Gastrocnemius medialis (tissue), 4 donors: Measurements from ENCODE around the gene SLC30A5. TPM values are rescaled to one million over a fixed set of nuclear protein-coding genes. Genes with fewer than 3 reads are reported as not detected.
"Not testable (repeated sequence)": the region's sequence is repeated elsewhere in the genome, so short reads cannot be mapped to it uniquely, and the experiment has no call there.

Experiments used
- ATAC-seq, 2 donors: fragments of 150-250 bp; one replicate each; pipeline ENCODE4 v1.9.1; 2016
- DNase-seq, 2 donors: peaks; one replicate each; pipeline ENCODE4 v3.0.0-alpha.2; 2019
- H3K27ac ChIP-seq, 4 donors: fragments of 200-600 bp; sonication (generic); 1 replicate in 1 of 4; 2 replicates in 3 of 4; pipeline ENCODE4 v1.5.1; 2016 to 2018; ENCODE audit warnings: mild to moderate bottlenecking in 2 of 4, moderate library complexity in 1 of 4
- H3K27me3 ChIP-seq, 3 donors: fragments of 200-600 bp; sonication (generic) in 2 of 3; 1 replicate in 1 of 3; 2 replicates in 2 of 3; pipeline versions ENCODE4 v1.5.1 to v1.6.0; 2016 to 2019; ENCODE audit warnings: mild to moderate bottlenecking in 1 of 3, moderate library complexity in 1 of 3
- H3K36me3 ChIP-seq, 2 donors: fragments of 200-600 bp; sonication (generic) in 1 of 2; one replicate each; pipeline ENCODE4 v1.5.1; 2017 to 2018
- H3K4me1 ChIP-seq, 2 donors: fragments of 200-600 bp; sonication (generic) in 1 of 2; one replicate each; pipeline ENCODE4 v1.5.1; 2016 to 2017; ENCODE audit warnings: mild to moderate bottlenecking in 2 of 2
- H3K4me3 ChIP-seq, 4 donors: fragments of 200-600 bp; sonication (generic) in 3 of 4; 1 replicate in 1 of 4; 2 replicates in 3 of 4; pipeline ENCODE4 v1.5.1; 2016 to 2019; ENCODE audit warnings: mild to moderate bottlenecking in 2 of 4
- H3K9me3 ChIP-seq, 3 donors: fragments of 200-600 bp; sonication (generic) in 2 of 3; 1 replicate in 1 of 3; 2 replicates in 2 of 3; pipeline ENCODE4 v1.5.1; 2016 to 2019
- CTCF ChIP-seq, 5 experiments: fragments of 450-650 bp in 3 of 5; fragments of 200-600 bp in 2 of 5; sonication (generic) in 2 of 5; IDR thresholded peaks in 4 of 5; conservative IDR thresholded peaks in 1 of 5; 1 replicate in 4 of 5; 2 replicates in 1 of 5; pipeline ENCODE4 v1.5.1; 2016 to 2019; ENCODE audit warnings: antibody characterized with exemption in 5 of 5, mild to moderate bottlenecking in 3 of 5, moderate library complexity in 3 of 5
- POLR2A ChIP-seq, 2 donors: fragments of 450-650 bp; IDR thresholded peaks; one replicate each; pipeline ENCODE4 v1.6.1; 2017; ENCODE audit warnings: antibody characterized with exemption in 2 of 2, mild to moderate bottlenecking in 2 of 2, moderate library complexity in 2 of 2
- in situ Hi-C, 4 donors: fragments of 200-750 bp; cut with MboI; loops; one replicate each; pipeline versions ENCODE4 v1.15.0 to v1.8.0; 2017; ENCODE audit warnings: low sequenced_read_pairs in 4 of 4
- intact Hi-C: fragments of 100-400 bp; cut with DNase I; formaldehyde crosslinking; loops from one replicate; pipeline ENCODE4 v1.15.1; 2023; ENCODE audit warnings: low total_unique reads
- total RNA-seq, 4 donors: library from RNA; depleted of rRNA; stranded (reverse); fragments of >200 nt; gene quantifications; one replicate each; pipeline versions ENCODE4 v1.1.0 to v1.2.3, GENCODE V29; 2016

The SLC30A5 gene
- total RNA-seq: 10 to 100 TPM; 14.6 to 35.3 (median 24.5) TPM

- peaks cover 15 to 16% of the 10 kb centered on the region in 2 donors for H3K4me1 ChIP-seq
- in situ Hi-C loops (loop anchor here (10.0 to 25.0 kb wide), 5 partner anchors 71 to 281 kb away; partner anchors contain the start of genes AK6 (in 2 of the 4), CCNB1 (in 2 of the 4), RAD17 (in 2 of the 4) and TAF9 (in 2 of the 4)), intact Hi-C loops (loop anchor here (1.0 to 10.0 kb wide), 7 partner anchors 51 to 1839 kb away; partner anchors contain the start of genes AK6, CCDC125, CCNB1 and CDK7)
- DNase-seq: peak; percentile 99 to 100
- no peaks in the 10 kb centered on the region for H3K9me3 ChIP-seq
- H3K27me3 ChIP-seq: no peaks in the 10 kb centered on the region
- no peaks in the 10 kb centered on the region for H3K36me3 ChIP-seq
- ATAC-seq: peak; percentile 99
- peak within 1 kb of the TSS; percentile 91 to 95 (median 92) for H3K27ac ChIP-seq
- peak within 1 kb of the TSS; percentile 83 to 90 (median 88) for H3K4me3 ChIP-seq
- TF ChIP-seq POLR2A (IDR thresholded peaks at IDR 0.05) (peak; percentile 72 to 82), CTCF (IDR thresholded peaks at IDR 0.05 in 4 of 5, conservative IDR thresholded peaks at IDR 0.05 in 1 of 5) (peak; percentile 87 to 95 (median 91))
These were observed at the start of gene SLC30A5 for GRCh38 chr5:69093771-69094482. TSS of gene SLC30A5 (plus strand) at chr5:69094014. CDS start at chr5:69094256, 242 bp downstream.

- in situ Hi-C loops: loop anchor here in 2 of 4 donors (10.0 kb wide), 2 partner anchors 290 to 320 kb away; partner anchors contain the start of genes AK6 (in 1 of the 2), CCDC125 (in 1 of the 2), RAD17 (in 1 of the 2) and TAF9 (in 1 of the 2)
- intact Hi-C loops: not testable (repeated sequence)
These were observed 48.6 kb upstream of the SLC30A5 start for GRCh38 chr5:69045213-69045612.

GRCh38 chr5:69046375-69046957, 47.3 kb upstream of the SLC30A5 start:
- Histone ChIP-seq H3K4me3 (no peak overlapping the region), H3K9me3 (no peaks in the 10 kb centered on the region), H3K4me1 (no peaks in the 10 kb centered on the region), H3K27me3 (no peaks in the 10 kb centered on the region), H3K36me3 (no peaks in the 10 kb centered on the region), H3K27ac (no peak overlapping the region)
- in situ Hi-C loops: loop anchor here in 2 of 4 donors (10.0 kb wide), 2 partner anchors 288 to 318 kb away; partner anchors contain the start of genes AK6 (in 1 of the 2), CCDC125 (in 1 of the 2), RAD17 (in 1 of the 2) and TAF9 (in 1 of the 2)
- DNase-seq (no peak), ATAC-seq (no peak)
- no peak for TF ChIP-seq POLR2A (IDR thresholded peaks at IDR 0.05)
- TF ChIP-seq CTCF (IDR thresholded peaks at IDR 0.05 in 4 of 5, conservative IDR thresholded peaks at IDR 0.05 in 1 of 5): no peak
- intact Hi-C loops: no loop called here

More at GRCh38 chr5:69045213-69045612, 48.6 kb upstream of the SLC30A5 start:
- ATAC-seq, H3K27ac ChIP-seq, H3K4me3 ChIP-seq, DNase-seq, H3K27me3 ChIP-seq, H3K36me3 ChIP-seq, H3K4me1 ChIP-seq, H3K9me3 ChIP-seq: not testable (repeated sequence)

GRCh38 chr5:69048230-69048629, 45.6 kb upstream of the SLC30A5 start:
- ATAC-seq: peak in 1 of 2 donors; percentile 41
- Histone ChIP-seq H3K27me3 (no peaks in the 10 kb centered on the region), H3K4me1 (no peaks in the 10 kb centered on the region), H3K9me3 (no peaks in the 10 kb centered on the region), H3K36me3 (no peaks in the 10 kb centered on the region), H3K27ac (no peak overlapping the region), H3K4me3 (no peak overlapping the region)
- no peak for TF ChIP-seq CTCF (IDR thresholded peaks at IDR 0.05 in 4 of 5, conservative IDR thresholded peaks at IDR 0.05 in 1 of 5)
- TF ChIP-seq POLR2A (IDR thresholded peaks at IDR 0.05): no peak
- intact Hi-C loops (no loop called here), in situ Hi-C loops (loop anchor here in 2 of 4 donors (10.0 kb wide), 2 partner anchors 287 to 317 kb away; partner anchors contain the start of genes AK6 (in 1 of the 2), CCDC125 (in 1 of the 2), RAD17 (in 1 of the 2) and TAF9 (in 1 of the 2))
- DNase-seq: no peak
